Fibroblast of the aortic adventitia (primary cell): ENCODE results near the gene BATF3. TPM values are rescaled to one million over a fixed set of nuclear protein-coding genes. Genes with fewer than 3 reads are reported as not detected.
A peak's percentile ranks its signal among the peaks of the same experiment; 100 is the strongest.
"Not testable (repeated sequence)": the region's sequence is repeated elsewhere in the genome, so short reads cannot be mapped to it uniquely, and the experiment has no call there.

Experiments
- DNase-seq: peaks from one replicate; pipeline ENCODE4 v3.0.0-alpha.2; 2010; ENCODE audit warnings: low read depth
- H3K4me3 ChIP-seq: 2 replicates; pipeline ENCODE4 v1.5.1; 2011; ENCODE audit warnings: low read depth, mild to moderate bottlenecking, control low read depth, low read length, moderate library complexity
- total RNA-seq: library from RNA; depleted of rRNA; stranded (reverse); fragments of >200 nt; gene quantifications from 2 replicates; pipeline ENCODE4 v1.2.3, GENCODE V29; 2012; ENCODE audit warnings: low replicate concordance
- TF ChIP-seq, protein P1 (sequence below): IDR thresholded peaks from 2 replicates; pipeline ENCODE4 v1.5.1; 2011; ENCODE audit warnings: mild to moderate bottlenecking, low read length, control low read depth, inconsistent platforms; ENCODE audit not compliant: insufficient read depth

The BATF3 gene
- total RNA-seq, 1 donor, result 4.8 TPM

DNA sequence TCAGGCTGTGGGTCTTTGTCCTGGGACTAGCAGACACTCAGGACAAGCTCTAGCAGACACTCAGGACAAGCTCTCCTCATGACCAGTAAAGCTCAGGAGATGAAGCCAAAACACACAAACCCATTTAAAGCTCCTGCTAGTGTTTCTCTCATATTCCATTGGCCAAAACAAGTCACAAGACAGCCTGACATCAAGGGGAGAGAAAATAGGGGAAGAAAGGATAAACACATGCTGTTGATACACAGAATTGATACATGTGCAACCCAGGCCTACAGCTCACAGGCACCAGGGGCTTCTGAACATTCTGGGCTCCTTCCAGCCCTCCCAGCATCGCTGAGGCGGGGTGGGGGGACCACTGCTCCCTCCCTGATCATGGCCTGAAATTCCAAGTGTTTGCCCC is 55.8 kb downstream of the BATF3 start:
- H3K4me3 ChIP-seq, result no peak overlapping the region
- TF ChIP-seq, protein P1, sequence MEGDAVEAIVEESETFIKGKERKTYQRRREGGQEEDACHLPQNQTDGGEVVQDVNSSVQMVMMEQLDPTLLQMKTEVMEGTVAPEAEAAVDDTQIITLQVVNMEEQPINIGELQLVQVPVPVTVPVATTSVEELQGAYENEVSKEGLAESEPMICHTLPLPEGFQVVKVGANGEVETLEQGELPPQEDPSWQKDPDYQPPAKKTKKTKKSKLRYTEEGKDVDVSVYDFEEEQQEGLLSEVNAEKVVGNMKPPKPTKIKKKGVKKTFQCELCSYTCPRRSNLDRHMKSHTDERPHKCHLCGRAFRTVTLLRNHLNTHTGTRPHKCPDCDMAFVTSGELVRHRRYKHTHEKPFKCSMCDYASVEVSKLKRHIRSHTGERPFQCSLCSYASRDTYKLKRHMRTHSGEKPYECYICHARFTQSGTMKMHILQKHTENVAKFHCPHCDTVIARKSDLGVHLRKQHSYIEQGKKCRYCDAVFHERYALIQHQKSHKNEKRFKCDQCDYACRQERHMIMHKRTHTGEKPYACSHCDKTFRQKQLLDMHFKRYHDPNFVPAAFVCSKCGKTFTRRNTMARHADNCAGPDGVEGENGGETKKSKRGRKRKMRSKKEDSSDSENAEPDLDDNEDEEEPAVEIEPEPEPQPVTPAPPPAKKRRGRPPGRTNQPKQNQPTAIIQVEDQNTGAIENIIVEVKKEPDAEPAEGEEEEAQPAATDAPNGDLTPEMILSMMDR, result no peak
- no peak for DNase-seq

DNA sequence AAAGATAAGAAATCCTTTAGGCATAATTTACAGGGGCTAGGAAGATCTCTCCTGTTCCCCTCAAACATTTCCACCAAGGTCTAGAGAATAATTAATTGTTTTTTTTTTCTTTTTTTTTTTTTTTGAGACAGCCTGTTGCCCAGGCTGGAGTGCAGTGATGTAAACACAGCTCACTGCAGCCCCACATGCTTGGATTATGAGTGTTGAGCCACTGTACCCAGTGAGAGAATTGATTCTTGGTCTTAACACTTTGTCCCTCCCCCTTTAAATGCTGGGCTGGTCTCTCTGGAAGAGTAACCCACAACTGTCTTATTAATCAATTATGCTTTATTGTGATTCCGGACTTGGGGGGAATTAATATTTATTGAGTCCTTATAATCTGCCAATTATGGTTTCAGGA is 57.7 kb downstream of the BATF3 start:
- no peak for DNase-seq
- TF ChIP-seq, protein P1, result no peak
- no peak overlapping the region for H3K4me3 ChIP-seq

DNA sequence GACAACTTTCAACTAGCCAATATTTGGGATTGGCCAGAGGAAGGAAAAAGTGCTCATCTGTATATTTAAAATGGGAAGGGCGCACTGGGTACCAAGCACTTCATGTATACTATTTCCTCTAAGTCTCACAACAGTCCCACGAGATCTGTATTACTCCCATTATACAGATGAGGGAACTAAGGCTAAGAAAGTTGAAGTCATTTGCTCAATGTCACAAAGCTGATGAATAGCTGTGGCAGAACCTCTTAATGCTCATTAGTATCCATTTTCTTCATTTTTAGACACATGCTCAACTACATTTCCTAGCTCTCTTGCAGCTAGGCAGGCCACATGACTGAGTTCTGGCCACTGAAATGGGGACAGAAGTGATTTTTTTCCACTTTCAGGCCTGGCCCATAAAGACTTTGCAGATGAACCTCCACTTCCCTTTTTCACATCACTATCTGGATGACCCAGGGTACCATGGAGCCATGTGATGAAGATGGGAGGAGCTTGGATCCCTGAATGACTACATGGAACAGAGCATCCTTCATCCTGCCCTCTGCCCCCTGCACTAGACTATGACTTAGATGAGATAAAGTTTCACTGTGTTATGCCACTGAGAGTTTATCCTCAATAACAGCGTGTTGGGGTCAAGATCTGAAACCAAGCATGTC is 59.3 kb downstream of the BATF3 start:
- TF ChIP-seq, protein P1, result no peak
- no peak for DNase-seq
- no peak overlapping the region for H3K4me3 ChIP-seq

DNA sequence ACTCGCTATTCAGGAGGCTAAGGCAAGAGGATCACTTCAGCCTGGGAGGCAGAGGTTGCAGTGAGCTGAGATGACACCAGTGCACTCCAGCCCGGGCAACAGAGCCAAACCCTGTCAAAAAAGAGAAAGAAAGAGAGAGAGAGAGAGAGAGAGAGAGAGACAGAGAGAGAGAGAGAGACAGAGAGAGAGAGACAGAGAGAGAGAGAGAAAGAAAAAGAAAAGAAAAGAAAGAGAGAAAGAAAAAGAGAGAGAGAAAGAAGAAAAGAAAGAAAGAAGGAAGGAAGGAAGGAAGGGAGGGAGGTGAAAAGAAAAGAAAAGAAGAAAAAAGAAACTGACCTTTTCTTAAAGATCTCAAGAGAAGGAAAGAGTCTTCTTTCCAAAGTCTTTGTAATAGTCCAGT is 60.1 kb downstream of the BATF3 start:
- not testable (repeated sequence) for DNase-seq, H3K4me3 ChIP-seq

DNA sequence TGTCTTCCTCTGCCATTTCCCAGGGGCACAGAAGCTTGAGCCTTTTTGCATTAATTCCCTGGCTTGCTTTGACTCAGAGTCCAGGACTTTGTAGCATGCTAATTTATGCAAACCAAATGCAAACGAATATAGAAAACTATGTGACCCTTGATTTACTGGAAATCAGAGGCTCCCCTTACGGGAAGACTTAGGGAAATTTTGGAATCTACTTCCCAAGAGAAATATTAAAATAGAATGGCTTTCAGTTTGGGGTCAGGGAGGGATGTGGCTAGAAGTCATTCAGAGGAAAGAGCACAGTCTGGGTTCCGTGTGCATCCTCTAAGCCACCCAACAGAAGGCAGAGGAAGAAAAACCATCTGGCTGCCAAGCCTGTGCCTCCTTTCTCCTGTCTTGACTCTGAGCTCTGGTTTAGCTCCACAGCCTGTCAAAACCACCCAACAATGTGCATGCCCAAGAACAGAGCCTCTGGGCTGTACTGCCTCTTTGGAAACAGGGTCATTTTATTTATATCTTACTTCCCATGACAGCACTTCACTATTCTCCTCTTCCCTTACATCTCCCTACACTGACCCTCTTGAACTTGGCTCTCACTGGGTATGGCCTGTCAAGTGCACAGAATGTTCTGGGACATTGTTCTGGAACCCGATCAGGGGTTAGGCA is 61.0 kb downstream of the BATF3 start:
- peak; percentile 37 for DNase-seq
- TF ChIP-seq, protein P1, result no peak
- no peak overlapping the region for H3K4me3 ChIP-seq

DNA sequence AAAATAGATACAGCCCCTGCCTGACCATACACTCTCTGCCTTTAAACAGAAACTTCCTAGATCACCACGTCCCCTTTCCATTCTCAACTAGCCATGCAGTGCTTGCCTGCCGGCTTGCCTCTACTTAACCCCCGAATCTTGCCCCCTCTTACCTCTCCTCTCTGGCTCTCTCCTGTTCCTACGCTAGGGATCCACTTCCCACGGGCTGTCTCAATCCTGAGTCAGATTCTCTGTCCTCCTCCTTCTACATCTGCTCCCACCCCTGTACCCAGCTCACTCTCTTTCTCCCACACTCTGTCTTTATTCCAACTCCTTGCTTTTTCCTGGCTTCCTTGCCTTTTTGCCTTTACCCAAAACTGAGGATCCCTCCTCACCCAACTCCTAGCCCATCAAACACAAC is 61.7 kb downstream of the BATF3 start:
- no peak overlapping the region for H3K4me3 ChIP-seq
- DNase-seq, result no peak
- TF ChIP-seq, protein P1, result no peak

Other genes with a start within 250 kb of the BATF3 start
- 4.2 and 5.2 TPM in 2 replicates for gene ATF3, start 91.1 kb downstream of the BATF3 start, total RNA-seq
- 15.9 and 41.1 TPM in 2 replicates for gene NSL1, start 91.9 kb upstream of the BATF3 start, total RNA-seq
- 9.2 and 15.0 TPM in 2 replicates for gene TATDN3, start 92.1 kb upstream of the BATF3 start, total RNA-seq
- gene SPATA45, start 147.8 kb upstream of the BATF3 start, total RNA-seq, result not detected in 2 replicates
- 5.8 and 6.3 TPM in 2 replicates for gene FLVCR1, start 158.4 kb upstream of the BATF3 start, total RNA-seq